ENCODE measurements around the gene SPTLC1.

- TF ChIP-seq POLR2A (IDR thresholded peaks at IDR 0.05; ENCODE audit: low read length), result no peak
- TF ChIP-seq GATA1 (IDR thresholded peaks at IDR 0.05; ENCODE audit: low read depth, low read length), result no peak
These were observed 59.6 kb downstream of the SPTLC1 start for GRCh38 chr9:92055624-92056023.

Measured in erythroblast (primary cell).